H1 (cell line): ENCODE data around the gene SCO2.

Source experiments
- CEBPB ChIP-seq: IDR thresholded peaks from 2 replicates; pipeline ENCODE4 v1.6.1; 2012; ENCODE audit warnings: low read depth, low read length
- CHD2 ChIP-seq: IDR thresholded peaks from 2 replicates; pipeline ENCODE4 v1.6.1; 2012; ENCODE audit warnings: low read length, improper control_type of control experiment
- EP300 ChIP-seq, 2 experiments: IDR thresholded peaks; 1 replicate in 1 of 2; 2 replicates in 1 of 2; pipeline ENCODE4 v1.6.1; 2011 to 2012; ENCODE audit warnings: low read depth in 2 of 2, low read length in 2 of 2, mild to moderate bottlenecking in 2 of 2, borderline replicate concordance in 1 of 2, inconsistent platforms in 1 of 2, moderate library complexity in 1 of 2
- POLR2A ChIP-seq, 2 experiments: IDR thresholded peaks; 1 replicate in 1 of 2; 2 replicates in 1 of 2; pipeline ENCODE4 v1.6.1; 2011; ENCODE audit warnings: low read depth in 2 of 2, low read length in 2 of 2, mild to moderate bottlenecking in 2 of 2; ENCODE audit errors: control extremely low read depth in 1 of 2
- TAF7 ChIP-seq: optimal IDR thresholded peaks from 2 replicates; pipeline ENCODE3; 2011; ENCODE audit warnings: low read depth, mild to moderate bottlenecking, inconsistent platforms, low read length, moderate library complexity, borderline replicate concordance
- TF ChIP-seq, protein P1 (sequence below): IDR thresholded peaks from 2 replicates; pipeline ENCODE4 v1.6.1; 2012; ENCODE audit warnings: low read length, inconsistent platforms

DNA sequence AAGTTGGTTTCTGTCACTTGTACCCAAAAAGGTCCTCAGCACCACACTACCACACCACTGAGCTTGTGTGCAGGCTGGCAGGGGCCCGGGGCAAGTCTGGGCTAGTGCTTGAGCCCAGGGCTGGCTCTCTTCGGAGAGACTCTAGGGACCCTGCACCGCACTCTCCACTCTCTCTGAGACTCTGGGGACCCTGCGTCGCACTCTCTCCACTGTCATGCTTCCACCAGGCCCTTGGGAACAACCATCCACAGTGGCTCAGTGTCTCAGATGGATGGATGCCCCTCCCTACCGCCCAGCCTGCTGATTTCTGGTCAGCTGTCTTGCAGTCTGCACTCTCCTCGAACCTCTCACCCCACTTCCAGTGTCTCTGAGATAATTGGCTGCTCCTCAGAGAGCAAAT is 48.5 kb downstream of the SCO2 start:
- no peak for TF ChIP-seq TAF7
- TF ChIP-seq, protein P1, sequence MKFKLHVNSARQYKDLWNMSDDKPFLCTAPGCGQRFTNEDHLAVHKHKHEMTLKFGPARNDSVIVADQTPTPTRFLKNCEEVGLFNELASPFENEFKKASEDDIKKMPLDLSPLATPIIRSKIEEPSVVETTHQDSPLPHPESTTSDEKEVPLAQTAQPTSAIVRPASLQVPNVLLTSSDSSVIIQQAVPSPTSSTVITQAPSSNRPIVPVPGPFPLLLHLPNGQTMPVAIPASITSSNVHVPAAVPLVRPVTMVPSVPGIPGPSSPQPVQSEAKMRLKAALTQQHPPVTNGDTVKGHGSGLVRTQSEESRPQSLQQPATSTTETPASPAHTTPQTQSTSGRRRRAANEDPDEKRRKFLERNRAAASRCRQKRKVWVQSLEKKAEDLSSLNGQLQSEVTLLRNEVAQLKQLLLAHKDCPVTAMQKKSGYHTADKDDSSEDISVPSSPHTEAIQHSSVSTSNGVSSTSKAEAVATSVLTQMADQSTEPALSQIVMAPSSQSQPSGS: no peak
- TF ChIP-seq EP300 (IDR thresholded peaks at IDR 0.05; ENCODE audit: borderline replicate concordance in 1 of 2, low read depth in 2 of 2, low read length in 2 of 2): no peak
- TF ChIP-seq CEBPB: no peak
- no peak for TF ChIP-seq POLR2A (IDR thresholded peaks at IDR 0.05; ENCODE audit: control extremely low read depth in 1 of 2, low read depth in 2 of 2, low read length in 2 of 2)
- TF ChIP-seq CHD2: no peak
